HG02840 (cell line): ENCODE results near the gene TASP1.

Experiments used
- ATAC-seq: cut with Tn5 transposase; IDR thresholded peaks from one replicate; pipeline ENCODE4 v1.9.1; 2021; ENCODE audit warnings: mild to moderate bottlenecking, moderate library complexity, moderate number of reproducible peaks; ENCODE audit not compliant: unreplicated experiment, low FRiP score

Gene TASP1

GRCh38 chr20:13452470-13453124 is 186.1 kb downstream of the TASP1 start:
- ATAC-seq: no peak

- no peak for ATAC-seq
These were observed 188.8 kb downstream of the TASP1 start for GRCh38 chr20:13449868-13450434.

GRCh38 chr20:13447385-13448180 is 191.1 kb downstream of the TASP1 start:
- ATAC-seq: no peak

- no peak for ATAC-seq
These were observed 195.0 kb downstream of the TASP1 start for GRCh38 chr20:13443690-13444089.

- no peak for ATAC-seq
These were observed 195.7 kb downstream of the TASP1 start for GRCh38 chr20:13442986-13443385.

- ATAC-seq: no peak
These were observed 197.3 kb downstream of the TASP1 start for GRCh38 chr20:13441388-13441787.

GRCh38 chr20:13436530-13436929 is 202.2 kb downstream of the TASP1 start:
- no peak for ATAC-seq

GRCh38 chr20:13432126-13432525 is 206.6 kb downstream of the TASP1 start:
- ATAC-seq: no peak

GRCh38 chr20:13430346-13431002 is 208.3 kb downstream of the TASP1 start:
- no peak for ATAC-seq

GRCh38 chr20:13428684-13429083 is 210.0 kb downstream of the TASP1 start:
- no peak for ATAC-seq

GRCh38 chr20:13426870-13427269 is 211.9 kb downstream of the TASP1 start:
- no peak for ATAC-seq

- ATAC-seq: no peak
These were observed 213.2 kb downstream of the TASP1 start for GRCh38 chr20:13425381-13426135.

- no peak for ATAC-seq
These were observed 214.4 kb downstream of the TASP1 start for GRCh38 chr20:13424174-13424833.

- no peak for ATAC-seq
These were observed 215.1 kb downstream of the TASP1 start for GRCh38 chr20:13423472-13424173.

- no peak for ATAC-seq
These were observed 216.1 kb downstream of the TASP1 start for GRCh38 chr20:13422637-13423036.

GRCh38 chr20:13420625-13421024 is 218.1 kb downstream of the TASP1 start:
- no peak for ATAC-seq

- ATAC-seq: no peak
These were observed 219.3 kb downstream of the TASP1 start for GRCh38 chr20:13419477-13419876.

GRCh38 chr20:13418263-13419229 is 220.2 kb downstream of the TASP1 start:
- no peak for ATAC-seq
